Measurements from ENCODE around the gene ZNF616.

- TF ChIP-seq POLR2A (IDR thresholded peaks at IDR 0.05), result no peak
- no peak for TF ChIP-seq CTCF (IDR thresholded peaks at IDR 0.05)
Measured at GRCh38 chr19:52094526-52095130, 45.1 kb downstream of the ZNF616 start.
